Central memory CD8-positive, alpha-beta T cell (primary cell): ENCODE data around the gene HELZ2.
A peak's percentile ranks its signal among the peaks of the same experiment; 100 is the strongest.
"Not testable (repeated sequence)": the region's sequence is repeated elsewhere in the genome, so short reads cannot be mapped to it uniquely, and the experiment has no call there.

Experiments used
- ATAC-seq: fragments of 150-1000 bp; cut with Tn5 transposase; replicated peaks from 2 replicates; pipeline ENCODE4 v1.10.0; 2022; ENCODE audit warnings: mild to moderate bottlenecking, moderate FRiP score, moderate number of reproducible peaks; ENCODE audit not compliant: poor library complexity, severe bottlenecking; ENCODE audit errors: extremely low read depth
- DNase-seq, 2 donors: peaks; one replicate each; pipeline ENCODE4 v3.0.0; 2021; ENCODE audit warnings: low spot score in 2 of 2
- H3K27ac Mint-ChIP-seq: one replicate; pipeline ENCODE4 v1.8.0; 2022; ENCODE audit warnings: low read depth, mild to moderate bottlenecking, moderate library complexity, mixed read lengths
- H3K27me3 Mint-ChIP-seq: one replicate; pipeline ENCODE4 v1.8.0; 2022; ENCODE audit warnings: mixed read lengths
- H3K36me3 Mint-ChIP-seq: one replicate; pipeline ENCODE4 v1.8.0; 2022; ENCODE audit warnings: mild to moderate bottlenecking, moderate library complexity, mixed read lengths; ENCODE audit not compliant: insufficient read depth
- H3K4me1 Mint-ChIP-seq: one replicate; pipeline ENCODE4 v1.8.0; 2022; ENCODE audit warnings: mixed read lengths
- H3K4me3 Mint-ChIP-seq: one replicate; pipeline ENCODE4 v1.8.0; 2022; ENCODE audit warnings: mild to moderate bottlenecking, moderate library complexity, mixed read lengths
- H3K9me3 Mint-ChIP-seq: one replicate; pipeline ENCODE4 v1.8.0; 2022; ENCODE audit warnings: mixed read lengths

Gene HELZ2

GRCh38 chr20:63563225-63563935 is 10.7 kb downstream of the HELZ2 start:
- no peak overlapping the region for H3K4me3 Mint-ChIP-seq
- no peaks in the 10 kb centered on the region for H3K27me3 Mint-ChIP-seq
- DNase-seq = no peak
- H3K27ac Mint-ChIP-seq = no peak overlapping the region
- H3K4me1 Mint-ChIP-seq = peaks cover 15% of the 10 kb centered on the region
- ATAC-seq = no peak
- peaks cover 20% of the 10 kb centered on the region for H3K36me3 Mint-ChIP-seq
- H3K9me3 Mint-ChIP-seq = no peaks in the 10 kb centered on the region

- Mint-ChIP-seq H3K4me3 (no peak overlapping the region), H3K27me3 (no peaks in the 10 kb centered on the region)
Observed at GRCh38 chr20:63562461-63563224, 11.4 kb downstream of the HELZ2 start.

GRCh38 chr20:63561624-63562396 is 12.2 kb downstream of the HELZ2 start:
- no peak overlapping the region for H3K4me3 Mint-ChIP-seq
- H3K9me3 Mint-ChIP-seq = no peaks in the 10 kb centered on the region
- ATAC-seq (no peak), DNase-seq (no peak)
- peaks cover 6% of the 10 kb centered on the region for H3K4me1 Mint-ChIP-seq
- H3K27ac Mint-ChIP-seq = no peak overlapping the region
- H3K27me3 Mint-ChIP-seq = no peaks in the 10 kb centered on the region
- peaks cover 14% of the 10 kb centered on the region for H3K36me3 Mint-ChIP-seq

More at GRCh38 chr20:63562461-63563224, 11.4 kb downstream of the HELZ2 start:
- DNase-seq (no peak), ATAC-seq (no peak)
- peaks cover 8% of the 10 kb centered on the region for H3K4me1 Mint-ChIP-seq
- H3K36me3 Mint-ChIP-seq = peaks cover 16% of the 10 kb centered on the region
- no peak overlapping the region for H3K27ac Mint-ChIP-seq
- no peaks in the 10 kb centered on the region for H3K9me3 Mint-ChIP-seq

GRCh38 chr20:63560856-63561609 is 13.0 kb downstream of the HELZ2 start:
- ATAC-seq (no peak), DNase-seq (no peak)
- H3K27me3 Mint-ChIP-seq = no peaks in the 10 kb centered on the region
- peaks cover 6% of the 10 kb centered on the region for H3K4me1 Mint-ChIP-seq
- H3K36me3 Mint-ChIP-seq = peaks cover 16% of the 10 kb centered on the region
- H3K27ac Mint-ChIP-seq = no peak overlapping the region
- no peaks in the 10 kb centered on the region for H3K9me3 Mint-ChIP-seq
- no peak overlapping the region for H3K4me3 Mint-ChIP-seq

GRCh38 chr20:63560333-63560805 is 13.7 kb downstream of the HELZ2 start:
- DNase-seq (no peak), ATAC-seq (no peak)
- no peak overlapping the region for H3K27ac Mint-ChIP-seq
- no peak overlapping the region for H3K4me3 Mint-ChIP-seq
- H3K27me3 Mint-ChIP-seq = no peaks in the 10 kb centered on the region
- peaks cover 6% of the 10 kb centered on the region for H3K4me1 Mint-ChIP-seq
- H3K9me3 Mint-ChIP-seq = no peaks in the 10 kb centered on the region
- peaks cover 11% of the 10 kb centered on the region for H3K36me3 Mint-ChIP-seq

GRCh38 chr20:63559485-63560332 is 14.3 kb downstream of the HELZ2 start:
- peak overlapping the region; percentile 16 for H3K27ac Mint-ChIP-seq
- not testable (repeated sequence) for H3K27me3 Mint-ChIP-seq, ATAC-seq, H3K9me3 Mint-ChIP-seq, H3K4me1 Mint-ChIP-seq, H3K4me3 Mint-ChIP-seq
- H3K36me3 Mint-ChIP-seq = peaks cover 11% of the 10 kb centered on the region
- DNase-seq = peak in 1 of 2 donors; percentile 51

GRCh38 chr20:63558804-63559484 is 15.1 kb downstream of the HELZ2 start:
- Mint-ChIP-seq H3K4me1 (peaks cover 6% of the 10 kb centered on the region), H3K27me3 (no peaks in the 10 kb centered on the region), H3K9me3 (no peaks in the 10 kb centered on the region), H3K4me3 (no peak overlapping the region), H3K36me3 (peaks cover 11% of the 10 kb centered on the region), H3K27ac (peak overlapping the region; percentile 16)
- ATAC-seq (no peak), DNase-seq (no peak)

- DNase-seq (no peak), ATAC-seq (no peak)
- peaks cover 13% of the 10 kb centered on the region for H3K4me1 Mint-ChIP-seq
- no peak overlapping the region for H3K4me3 Mint-ChIP-seq
- no peaks in the 10 kb centered on the region for H3K27me3 Mint-ChIP-seq
- no peak overlapping the region for H3K27ac Mint-ChIP-seq
- peaks cover 19% of the 10 kb centered on the region for H3K36me3 Mint-ChIP-seq
- no peaks in the 10 kb centered on the region for H3K9me3 Mint-ChIP-seq
Observed at GRCh38 chr20:63557481-63557891, 16.6 kb downstream of the HELZ2 start.

GRCh38 chr20:63556873-63557478 is 17.1 kb downstream of the HELZ2 start:
- H3K27me3 Mint-ChIP-seq = no peaks in the 10 kb centered on the region
- peaks cover 18% of the 10 kb centered on the region for H3K4me1 Mint-ChIP-seq
- H3K4me3 Mint-ChIP-seq = no peak overlapping the region
- ATAC-seq = no peak
- H3K9me3 Mint-ChIP-seq = no peaks in the 10 kb centered on the region
- H3K27ac Mint-ChIP-seq = no peak overlapping the region
- peaks cover 17% of the 10 kb centered on the region for H3K36me3 Mint-ChIP-seq
- no peak for DNase-seq

- no peak overlapping the region for H3K27ac Mint-ChIP-seq
- H3K4me1 Mint-ChIP-seq = peaks cover 19% of the 10 kb centered on the region
- no peak for ATAC-seq
- no peaks in the 10 kb centered on the region for H3K27me3 Mint-ChIP-seq
- DNase-seq = no peak
- peaks cover 17% of the 10 kb centered on the region for H3K36me3 Mint-ChIP-seq
- H3K4me3 Mint-ChIP-seq = no peak overlapping the region
- no peaks in the 10 kb centered on the region for H3K9me3 Mint-ChIP-seq
Observed at GRCh38 chr20:63555661-63556381, 18.2 kb downstream of the HELZ2 start.
